HUES64 (cell line): ENCODE measurements around the gene ZNF644. TPM values are rescaled to one million over a fixed set of nuclear protein-coding genes. Genes with fewer than 3 reads are reported as not detected.
"Not testable (repeated sequence)": the region's sequence is repeated elsewhere in the genome, so short reads cannot be mapped to it uniquely, and the experiment has no call there.

Experiments used
- H3K27ac ChIP-seq: 2 replicates; pipeline ENCODE4 v1.7.0; 2013; ENCODE audit warnings: low read depth, low read length, inconsistent platforms
- H3K27me3 ChIP-seq: 2 replicates; pipeline ENCODE4 v1.6.1; 2013; ENCODE audit warnings: mild to moderate bottlenecking, low read length; ENCODE audit not compliant: insufficient read depth
- H3K36me3 ChIP-seq: 2 replicates; pipeline ENCODE4 v1.6.1; 2013; ENCODE audit warnings: mild to moderate bottlenecking, low read length; ENCODE audit not compliant: insufficient read depth
- H3K4me1 ChIP-seq: 2 replicates; pipeline ENCODE4 v1.6.1; 2013; ENCODE audit warnings: mild to moderate bottlenecking, low read length, moderate library complexity; ENCODE audit not compliant: insufficient read depth
- H3K4me3 ChIP-seq: 2 replicates; pipeline ENCODE4 v1.5.1; 2013; ENCODE audit warnings: mild to moderate bottlenecking, low read length, moderate library complexity
- H3K9ac ChIP-seq: 2 replicates; pipeline ENCODE4 v1.6.1; 2013; ENCODE audit warnings: mild to moderate bottlenecking, low read depth, low read length
- H3K9me3 ChIP-seq: 2 replicates; pipeline ENCODE4 v1.6.1; 2013; ENCODE audit warnings: low read depth, low read length; ENCODE audit not compliant: insufficient read depth
- WGBS: fragments of 150-250, 120-280 bp; methylation state at CpG from one replicate; pipeline ENCODE4 v1.1.7; 2013; ENCODE audit warnings: missing lambda C conversion rate; 5-methylcytosine and 5-hydroxymethylcytosine counted together
- polyA plus RNA-seq, 2 experiments: library from polyadenylated mRNA; stranded (reverse); fragments of 50-300 nt; gene quantifications; one replicate each; pipeline ENCODE4 v1.2.3, GENCODE V29; 2013

The ZNF644 gene
- 41.9 TPM for polyA plus RNA-seq (2013, experiment 1 of 2)
- polyA plus RNA-seq (2013, experiment 2 of 2), result 54.7 TPM

DNA sequence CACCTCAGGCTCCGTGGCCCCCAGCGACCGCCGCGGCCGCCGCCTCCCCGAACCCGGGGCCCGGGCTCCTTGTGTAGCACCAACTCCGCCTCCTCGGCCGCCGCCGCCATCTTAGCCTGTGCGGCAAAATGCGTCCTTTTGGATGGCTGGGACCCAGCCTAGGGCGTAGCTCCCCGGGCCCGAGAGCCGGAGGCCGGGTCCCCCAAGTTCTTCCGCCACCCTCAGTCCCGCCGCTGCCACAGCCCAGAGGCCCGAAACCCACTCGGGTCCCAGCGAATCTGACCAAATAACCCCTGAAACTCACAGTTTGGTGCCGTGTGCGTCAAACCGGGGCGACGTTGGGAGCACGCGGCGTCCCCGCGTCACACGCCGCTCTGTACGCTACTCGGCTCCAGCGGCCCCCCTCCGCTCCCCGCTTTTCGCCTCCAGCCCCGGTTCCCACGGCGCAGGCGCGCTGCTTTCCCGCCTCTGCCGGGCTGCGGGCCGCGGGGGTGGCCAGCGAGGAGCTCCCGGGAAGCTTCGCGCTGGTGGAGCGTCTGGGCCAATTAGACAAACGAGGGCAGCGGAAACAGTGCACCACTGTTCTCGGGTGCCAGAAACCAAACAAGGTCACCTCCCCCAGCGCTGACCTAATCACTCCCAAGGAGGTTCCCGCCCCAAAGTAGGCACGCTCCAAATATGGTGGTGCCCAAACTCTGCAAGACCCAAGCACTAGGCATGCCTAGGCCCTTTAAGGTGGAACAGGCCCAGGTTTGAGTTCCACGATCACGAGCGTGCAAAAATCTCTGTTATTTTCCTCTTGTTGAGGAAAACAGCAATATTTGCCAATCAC lies at the start of gene ZNF644:
TSS of gene ZNF644 (minus strand) at position 350 of the 832 bp plus-strand sequence. CDS start 39,682 bp downstream, outside the sequence.
- WGBS, result 1% methylated on average over 70 of the region's 70 CpGs
- peaks cover 34% of the 10 kb centered on the region for H3K36me3 ChIP-seq
- peaks cover 26% of the 10 kb centered on the region for H3K4me1 ChIP-seq
- peak within 1 kb of the TSS; percentile 100 for H3K27ac ChIP-seq
- H3K9ac ChIP-seq, result peak within 1 kb of the TSS; percentile 100
- peak within 1 kb of the TSS; percentile 96 for H3K4me3 ChIP-seq
- H3K9me3 ChIP-seq, result peaks cover 12% of the 10 kb centered on the region; the same call in 1 of the 2 replicates
- no peaks in the 10 kb centered on the region for H3K27me3 ChIP-seq

GRCh38 chr1:91070298-91070697 lies 48.5 kb upstream of the ZNF644 start:
- Histone ChIP-seq H3K36me3 (no peaks in the 10 kb centered on the region), H3K4me3 (no peak overlapping the region), H3K9me3 (no peaks in the 10 kb centered on the region), H3K27ac (no peak overlapping the region), H3K9ac (no peak overlapping the region), H3K4me1 (peaks cover 11% of the 10 kb centered on the region), H3K27me3 (no peaks in the 10 kb centered on the region)
- WGBS, result 86% methylated on average over 3 of the region's 3 CpGs

DNA sequence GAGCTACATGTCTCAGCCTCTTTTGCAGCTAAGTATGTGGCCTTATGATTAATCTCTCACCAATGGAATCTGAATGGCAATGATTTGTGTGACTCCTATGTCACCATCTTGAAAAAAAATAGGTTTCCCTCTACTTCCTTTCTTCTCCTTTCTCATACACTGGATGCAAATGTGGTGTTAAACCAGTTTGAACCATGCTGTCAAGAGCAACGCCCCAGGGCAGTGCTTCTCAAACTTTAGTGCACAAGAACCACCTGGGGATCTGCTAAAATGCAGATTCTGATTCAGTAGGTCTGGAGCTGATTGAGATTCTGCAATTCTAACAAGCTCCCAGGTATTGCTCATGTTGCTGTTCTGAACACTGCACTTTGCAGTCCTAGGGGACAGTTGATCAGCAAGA lies 44.7 kb upstream of the ZNF644 start:
- Histone ChIP-seq H3K27ac (no peak overlapping the region), H3K27me3 (no peaks in the 10 kb centered on the region), H3K4me1 (peaks cover 11% of the 10 kb centered on the region), H3K9ac (no peak overlapping the region), H3K4me3 (no peak overlapping the region), H3K9me3 (no peaks in the 10 kb centered on the region), H3K36me3 (no peaks in the 10 kb centered on the region)
- WGBS, result 33% methylated on average over 1 of the region's 1 CpG

GRCh38 chr1:91065337-91065736 lies 43.5 kb upstream of the ZNF644 start:
- WGBS, result 78% methylated on average over 4 of the region's 4 CpGs
- Histone ChIP-seq H3K36me3 (no peaks in the 10 kb centered on the region), H3K27ac (no peak overlapping the region), H3K4me3 (no peak overlapping the region), H3K9ac (no peak overlapping the region), H3K9me3 (no peaks in the 10 kb centered on the region), H3K27me3 (no peaks in the 10 kb centered on the region), H3K4me1 (peaks cover 5% of the 10 kb centered on the region; the same call in 1 of the 2 replicates)

DNA sequence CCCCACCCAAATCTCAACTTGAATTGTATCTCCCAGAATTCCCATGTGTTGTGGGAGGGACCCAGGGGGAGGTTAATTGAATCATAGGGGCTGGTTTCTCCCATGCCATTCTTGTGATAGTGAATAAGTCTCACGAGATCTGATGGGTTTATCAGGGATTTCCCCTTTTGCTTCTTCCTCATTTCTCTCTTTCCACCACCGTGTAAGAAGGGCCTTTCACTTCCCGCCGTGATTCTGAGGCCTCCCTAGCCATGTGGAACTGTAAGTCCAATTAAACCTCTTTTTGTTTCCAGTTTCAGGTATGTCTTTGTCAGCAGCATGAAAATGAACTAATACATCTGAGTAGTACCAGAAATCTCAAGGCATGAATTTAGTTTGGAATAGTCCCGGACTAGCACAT lies 41.6 kb upstream of the ZNF644 start:
- WGBS, result 94% methylated on average over 5 of the region's 5 CpGs
- H3K36me3 ChIP-seq, H3K4me3 ChIP-seq: not testable (repeated sequence)

GRCh38 chr1:91059157-91059556 lies 37.3 kb upstream of the ZNF644 start:
- Histone ChIP-seq H3K36me3 (no peaks in the 10 kb centered on the region), H3K27ac (no peak overlapping the region), H3K4me3 (no peak overlapping the region), H3K9me3 (no peaks in the 10 kb centered on the region), H3K9ac (no peak overlapping the region), H3K27me3 (no peaks in the 10 kb centered on the region), H3K4me1 (no peaks in the 10 kb centered on the region)
- 92% methylated on average over 2 of the region's 2 CpGs for WGBS

More for the DNA sequence above, 41.6 kb upstream of the ZNF644 start:
- not testable (repeated sequence) for H3K27me3 ChIP-seq, H3K27ac ChIP-seq, H3K9ac ChIP-seq, H3K4me1 ChIP-seq, H3K9me3 ChIP-seq

DNA sequence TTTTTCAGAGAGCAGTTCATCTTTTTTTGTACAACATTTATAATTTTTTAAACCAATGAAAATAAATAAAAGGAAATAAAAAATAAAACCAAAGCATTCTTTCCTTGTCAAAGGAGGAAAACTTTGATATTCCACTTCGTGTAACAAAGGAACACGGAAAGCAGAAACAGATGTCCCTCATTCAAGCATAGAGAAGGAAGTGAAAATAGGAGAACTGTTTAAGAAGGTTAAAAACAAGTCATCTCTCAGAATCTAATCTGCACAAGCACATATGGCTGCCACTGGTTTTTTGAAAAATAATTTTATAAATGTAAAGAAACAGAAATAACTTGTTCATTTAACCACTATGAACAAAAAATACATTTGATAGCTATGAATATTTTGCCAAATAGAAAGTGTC lies 35.9 kb upstream of the ZNF644 start:
- Histone ChIP-seq H3K36me3 (no peaks in the 10 kb centered on the region), H3K27me3 (no peaks in the 10 kb centered on the region), H3K4me3 (no peak overlapping the region), H3K27ac (no peak overlapping the region), H3K9me3 (no peaks in the 10 kb centered on the region), H3K9ac (no peak overlapping the region), H3K4me1 (no peaks in the 10 kb centered on the region)
- whole genome bisulfite sequencing, result 100% methylated on average over 2 of the region's 2 CpGs

GRCh38 chr1:91054780-91055481 lies 33.1 kb upstream of the ZNF644 start:
- Histone ChIP-seq H3K4me3 (no peak overlapping the region), H3K27ac (no peak overlapping the region), H3K27me3 (no peaks in the 10 kb centered on the region), H3K4me1 (no peaks in the 10 kb centered on the region), H3K9ac (no peak overlapping the region), H3K9me3 (no peaks in the 10 kb centered on the region), H3K36me3 (no peaks in the 10 kb centered on the region)
- 93% methylated on average over 2 of the region's 2 CpGs for WGBS

- H3K4me3 ChIP-seq, result no peak overlapping the region
- no peaks in the 10 kb centered on the region for H3K27me3 ChIP-seq
- 61% methylated on average over 2 of the region's 2 CpGs for WGBS
Observed at GRCh38 chr1:91053630-91054029, 31.8 kb upstream of the ZNF644 start.

DNA sequence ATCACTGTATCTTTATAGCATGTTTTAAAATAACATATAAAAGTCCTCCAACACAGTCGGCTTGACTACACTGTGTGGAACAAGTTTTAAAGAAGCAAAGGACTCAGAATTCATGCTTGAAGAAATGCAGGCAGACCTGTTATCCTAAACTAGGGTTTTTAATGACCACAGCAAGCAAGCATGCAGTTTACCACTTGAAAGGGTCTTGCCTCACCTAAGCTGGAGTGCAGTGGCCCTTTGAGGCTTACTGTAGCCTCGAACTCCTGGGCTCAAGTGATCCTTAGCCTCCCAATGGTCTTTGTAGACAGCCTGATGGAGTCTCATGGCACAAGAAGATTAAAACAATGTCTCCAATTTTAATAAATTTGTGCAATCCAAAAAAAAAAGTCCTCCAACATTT lies 27.7 kb upstream of the ZNF644 start:
- H3K4me3 ChIP-seq, H3K27ac ChIP-seq, H3K9ac ChIP-seq, H3K9me3 ChIP-seq, H3K27me3 ChIP-seq, H3K36me3 ChIP-seq, H3K4me1 ChIP-seq: not testable (repeated sequence)
- WGBS, result 88% methylated on average over 2 of the region's 2 CpGs

More at GRCh38 chr1:91053630-91054029, 31.8 kb upstream of the ZNF644 start:
- no peak overlapping the region for H3K27ac ChIP-seq
- H3K9me3 ChIP-seq, result no peaks in the 10 kb centered on the region
- H3K4me1 ChIP-seq, result no peaks in the 10 kb centered on the region
- H3K36me3 ChIP-seq, result no peaks in the 10 kb centered on the region
- H3K9ac ChIP-seq, result no peak overlapping the region

DNA sequence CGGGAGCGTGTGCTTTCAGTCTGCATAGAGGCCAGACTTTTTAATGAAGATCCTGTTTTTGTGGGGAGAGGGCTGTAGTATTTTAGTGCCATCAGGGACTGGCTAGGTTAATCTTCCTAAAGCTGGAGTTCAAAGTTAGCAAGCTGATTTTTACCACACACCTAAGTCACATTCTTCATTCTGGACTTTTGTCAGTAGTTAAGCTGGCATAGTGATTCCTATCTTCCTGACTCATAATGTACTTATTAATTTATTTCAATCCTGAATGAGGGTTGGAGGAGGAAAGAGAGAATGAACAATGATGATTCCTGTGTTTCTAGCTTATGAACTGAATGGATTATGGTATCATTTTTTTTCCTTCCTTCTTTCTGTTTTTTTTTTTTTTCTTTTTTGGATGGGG lies 24.9 kb upstream of the ZNF644 start:
- no peaks in the 10 kb centered on the region for H3K27me3 ChIP-seq
- no peak overlapping the region for H3K9ac ChIP-seq
- WGBS, result 87% methylated on average over 2 of the region's 2 CpGs
- H3K36me3 ChIP-seq, result no peaks in the 10 kb centered on the region
- H3K4me3 ChIP-seq, result no peak overlapping the region
- H3K4me1 ChIP-seq, result no peaks in the 10 kb centered on the region
- 0 out of 2 replicates have a peak, but pooled peaks cover 3% of the 10 kb centered on the region for H3K9me3 ChIP-seq
- no peak overlapping the region for H3K27ac ChIP-seq
